Stimulated activated CD4-positive, alpha-beta T cell treated with anti-CD3 and anti-CD28 coated beads, Interleukin-12 subunit alpha, Interleukin-12 subunit beta, amount 100 ng/mL, for 48 hours (primary cell): ENCODE measurements around the gene TTC21B.
"Not testable (repeated sequence)": the region's sequence is repeated elsewhere in the genome, so short reads cannot be mapped to it uniquely, and the experiment has no call there.

ENCODE experiments used
- DNase-seq, 3 donors: peaks; one replicate each; pipeline ENCODE4 v3.0.0-alpha.2; 2020; ENCODE audit warnings: low read depth in 2 of 3, low spot score in 1 of 3

The TTC21B gene

GRCh38 chr2:165889158-165889557 is 64.4 kb downstream of the TTC21B start:
- DNase-seq, result no peak

- no peak for DNase-seq
These were observed 65.4 kb downstream of the TTC21B start for GRCh38 chr2:165888171-165888570.

- no peak for DNase-seq
These were observed 67.0 kb downstream of the TTC21B start for GRCh38 chr2:165886487-165887146.

GRCh38 chr2:165877565-165878550 is 75.7 kb downstream of the TTC21B start:
- peak in 1 of 3 donors; percentile 14 for DNase-seq

GRCh38 chr2:165876712-165877111 is 76.9 kb downstream of the TTC21B start:
- peak in 1 of 3 donors; percentile 2 for DNase-seq

GRCh38 chr2:165876269-165876668 is 77.3 kb downstream of the TTC21B start:
- no peak for DNase-seq

GRCh38 chr2:165874445-165875039 is 79.0 kb downstream of the TTC21B start:
- DNase-seq, result peak in 1 of 3 donors; percentile 15

- no peak for DNase-seq
These were observed 81.3 kb downstream of the TTC21B start for GRCh38 chr2:165872101-165872791.

GRCh38 chr2:165871025-165871424 is 82.6 kb downstream of the TTC21B start:
- no peak for DNase-seq

GRCh38 chr2:165870346-165870745 is 83.2 kb downstream of the TTC21B start:
- DNase-seq, result no peak

GRCh38 chr2:165868211-165868610 is 85.4 kb downstream of the TTC21B start:
- no peak for DNase-seq

- DNase-seq, result no peak
These were observed 89.3 kb downstream of the TTC21B start for GRCh38 chr2:165864296-165864695.

GRCh38 chr2:165863810-165864261 is 89.7 kb downstream of the TTC21B start:
- peak in 1 of 3 donors; percentile 2 for DNase-seq

- DNase-seq, result not testable (repeated sequence)
These were observed 92.5 kb downstream of the TTC21B start for GRCh38 chr2:165861083-165861482.

GRCh38 chr2:165859723-165860122 is 93.9 kb downstream of the TTC21B start:
- DNase-seq, result not testable (repeated sequence)

- no peak for DNase-seq
These were observed 95.7 kb downstream of the TTC21B start for GRCh38 chr2:165857876-165858275.

GRCh38 chr2:165852394-165852793 is 101.2 kb downstream of the TTC21B start:
- DNase-seq, result no peak

- DNase-seq, result no peak
These were observed 106.6 kb downstream of the TTC21B start for GRCh38 chr2:165847001-165847400.

GRCh38 chr2:165846056-165846455 is 107.5 kb downstream of the TTC21B start:
- no peak for DNase-seq

GRCh38 chr2:165844216-165844615 is 109.4 kb downstream of the TTC21B start:
- DNase-seq, result no peak

GRCh38 chr2:165843351-165843750 is 110.2 kb downstream of the TTC21B start:
- DNase-seq, result no peak
